GM12891 (cell line): ENCODE data around the gene CRB2.

Source experiments
- DNase-seq: peaks from one replicate; pipeline ENCODE4 v3.0.0; 2011; ENCODE audit warnings: low spot score; ENCODE audit not compliant: insufficient read length
- FAIRE-seq: peaks from 2 replicates; lab custom pipeline; 2011; peaks lifted over from hg19 to GRCh38; lab: Jason Lieb, UNC
- PAX5 ChIP-seq: IDR thresholded peaks from 2 replicates; pipeline ENCODE4 v1.6.1; 2011; ENCODE audit warnings: low read length, moderate library complexity, mild to moderate bottlenecking; ENCODE audit not compliant: insufficient read depth, severe bottlenecking
- POLR2A ChIP-seq: IDR thresholded peaks from 2 replicates; pipeline ENCODE4 v1.6.1; 2011; ENCODE audit warnings: low read depth, low read length, control low read depth
- POLR2AphosphoS5 ChIP-seq: IDR thresholded peaks from 2 replicates; pipeline ENCODE4 v1.6.1; 2011; ENCODE audit warnings: low read depth, low read length, control low read depth
- POU2F2 ChIP-seq: IDR thresholded peaks from 2 replicates; pipeline ENCODE4 v1.6.1; 2011; ENCODE audit warnings: low read depth, mild to moderate bottlenecking, control low read depth, low read length, moderate library complexity
- SPI1 ChIP-seq: IDR thresholded peaks from 2 replicates; pipeline ENCODE4 v1.6.1; 2011; ENCODE audit warnings: low read depth, low read length, control low read depth
- TAF1 ChIP-seq: IDR thresholded peaks from 2 replicates; pipeline ENCODE4 v1.6.1; 2011; ENCODE audit warnings: low read depth, low read length, control low read depth

Gene CRB2

DNA sequence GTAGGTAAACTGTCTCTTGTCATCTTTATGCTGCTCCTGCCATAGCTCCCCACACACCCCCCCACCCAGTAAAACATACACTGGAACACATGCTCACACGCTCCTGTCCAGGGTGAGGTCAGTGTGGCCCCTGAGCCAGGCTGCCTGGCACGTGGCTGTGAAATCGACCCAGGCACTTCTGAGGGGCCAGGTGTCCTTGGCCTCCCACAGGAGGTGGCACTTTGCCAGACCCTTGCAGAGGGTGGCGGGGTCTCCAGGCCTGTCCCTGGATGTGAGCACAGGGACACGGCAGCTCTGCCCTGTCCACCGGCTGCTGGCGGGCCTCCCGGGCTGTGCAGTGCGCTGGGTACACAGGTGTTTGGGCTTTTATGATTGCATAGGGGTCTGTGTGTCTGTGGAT is 10.0 kb upstream of the CRB2 start:
- DNase-seq: no peak
- no peak for TF ChIP-seq TAF1
- no peak for TF ChIP-seq PAX5
- TF ChIP-seq SPI1: no peak
- TF ChIP-seq POLR2A: no peak
- no peak for TF ChIP-seq POU2F2
- no peak for TF ChIP-seq POLR2AphosphoS5
- FAIRE-seq: no peak

DNA sequence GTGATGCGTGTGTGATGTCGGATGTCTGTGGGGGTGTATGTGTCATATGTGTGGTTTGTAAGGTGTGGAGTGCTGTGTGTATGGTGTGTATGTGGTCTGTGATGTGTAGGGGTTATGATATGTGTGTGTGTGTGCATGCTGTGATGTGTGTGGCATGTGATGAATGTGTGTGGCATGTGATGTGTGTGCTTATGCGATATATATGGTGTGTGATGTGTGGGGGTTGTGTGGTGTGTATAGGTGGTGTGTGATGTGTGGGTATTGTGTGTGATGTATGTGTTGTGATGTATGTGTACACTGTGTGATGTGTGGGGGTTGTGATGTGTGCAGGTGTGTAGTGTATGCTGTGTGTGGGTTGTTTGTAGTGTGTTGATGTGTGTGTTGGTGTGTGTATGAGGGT is 9.2 kb upstream of the CRB2 start:
- TF ChIP-seq PAX5: no peak
- FAIRE-seq (peak; percentile 92), DNase-seq (no peak)

DNA sequence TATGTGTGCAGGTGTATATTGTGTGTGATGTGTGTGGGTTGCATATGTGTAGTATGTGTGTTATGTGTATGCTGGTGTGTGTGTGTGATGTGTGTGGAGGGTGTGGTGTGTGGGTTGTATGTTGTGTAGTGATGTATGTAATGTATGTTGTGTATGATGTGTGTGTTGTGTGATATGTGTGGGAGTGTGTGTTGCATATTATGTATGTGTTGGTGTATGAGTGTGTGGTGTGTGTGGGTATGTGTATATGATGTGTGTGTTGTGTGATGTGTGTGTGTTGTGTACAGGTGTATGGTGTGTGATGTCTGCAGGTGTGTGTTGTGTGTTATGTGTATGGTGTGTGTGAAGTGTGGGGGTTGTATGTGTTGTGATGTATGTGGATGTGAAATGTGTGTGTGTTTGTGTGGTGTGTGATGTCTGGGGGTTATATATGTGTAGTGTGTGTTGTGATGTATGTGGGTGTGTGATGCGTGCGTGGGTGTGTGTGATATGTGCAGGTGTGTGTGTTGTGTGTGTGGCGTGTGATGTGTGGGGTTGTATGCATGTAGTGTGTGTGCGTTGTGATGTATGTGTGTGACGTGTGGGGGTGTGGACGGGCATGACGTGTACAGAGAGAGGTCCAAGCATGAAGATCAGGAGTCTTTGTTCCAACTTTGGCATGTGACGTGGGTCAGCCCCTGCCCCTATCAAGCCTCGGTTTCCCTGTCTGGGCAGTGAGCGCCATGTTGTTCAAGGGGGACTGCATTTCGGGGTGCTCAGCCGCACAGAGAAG is 8.5 kb upstream of the CRB2 start:
- FAIRE-seq (no peak), DNase-seq (no peak)
- TF ChIP-seq POLR2A (no peak), PAX5 (no peak), TAF1 (no peak), POU2F2 (no peak), POLR2AphosphoS5 (no peak)

DNA sequence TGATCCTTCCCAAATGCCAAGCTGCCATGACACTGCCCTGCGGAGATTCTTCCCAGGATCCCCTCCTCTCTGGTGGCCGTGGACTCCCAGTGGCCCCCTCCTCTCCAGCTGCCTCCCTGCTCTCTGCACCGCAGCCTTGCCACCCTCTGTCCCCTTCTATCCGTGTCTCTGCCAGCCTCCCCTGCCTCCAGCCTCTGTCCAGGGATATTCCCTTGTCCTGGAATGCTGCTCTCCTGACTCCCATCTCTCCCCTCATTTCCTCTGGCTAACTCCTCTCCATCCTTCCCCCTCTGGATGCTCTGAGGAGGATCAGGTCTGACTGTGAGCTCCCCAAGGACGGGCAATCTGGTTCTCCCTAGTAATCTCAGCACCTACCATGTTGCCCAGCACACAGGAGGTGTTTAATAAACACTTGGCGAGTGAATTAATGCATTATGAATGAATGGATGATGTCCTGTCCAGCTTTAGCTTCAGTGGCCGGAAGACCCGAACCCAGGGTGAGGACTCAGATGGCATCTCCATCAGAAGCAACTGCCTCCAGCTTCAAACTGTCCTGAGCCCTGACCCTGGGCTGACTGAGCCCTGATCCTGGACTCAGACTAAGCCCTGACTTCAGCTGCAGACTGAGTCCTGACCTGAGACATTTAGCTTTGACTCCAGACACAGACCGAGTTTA is 7.5 kb upstream of the CRB2 start:
- TF ChIP-seq PAX5 (no peak), POLR2AphosphoS5 (no peak), SPI1 (no peak), POU2F2 (no peak), TAF1 (no peak), POLR2A (no peak)
- FAIRE-seq (peak; percentile 38), DNase-seq (no peak)

GRCh38 chr9:123349033-123349432 is 7.0 kb upstream of the CRB2 start:
- DNase-seq: no peak
- FAIRE-seq: no peak
- TF ChIP-seq SPI1 (no peak), POLR2A (no peak)

DNA sequence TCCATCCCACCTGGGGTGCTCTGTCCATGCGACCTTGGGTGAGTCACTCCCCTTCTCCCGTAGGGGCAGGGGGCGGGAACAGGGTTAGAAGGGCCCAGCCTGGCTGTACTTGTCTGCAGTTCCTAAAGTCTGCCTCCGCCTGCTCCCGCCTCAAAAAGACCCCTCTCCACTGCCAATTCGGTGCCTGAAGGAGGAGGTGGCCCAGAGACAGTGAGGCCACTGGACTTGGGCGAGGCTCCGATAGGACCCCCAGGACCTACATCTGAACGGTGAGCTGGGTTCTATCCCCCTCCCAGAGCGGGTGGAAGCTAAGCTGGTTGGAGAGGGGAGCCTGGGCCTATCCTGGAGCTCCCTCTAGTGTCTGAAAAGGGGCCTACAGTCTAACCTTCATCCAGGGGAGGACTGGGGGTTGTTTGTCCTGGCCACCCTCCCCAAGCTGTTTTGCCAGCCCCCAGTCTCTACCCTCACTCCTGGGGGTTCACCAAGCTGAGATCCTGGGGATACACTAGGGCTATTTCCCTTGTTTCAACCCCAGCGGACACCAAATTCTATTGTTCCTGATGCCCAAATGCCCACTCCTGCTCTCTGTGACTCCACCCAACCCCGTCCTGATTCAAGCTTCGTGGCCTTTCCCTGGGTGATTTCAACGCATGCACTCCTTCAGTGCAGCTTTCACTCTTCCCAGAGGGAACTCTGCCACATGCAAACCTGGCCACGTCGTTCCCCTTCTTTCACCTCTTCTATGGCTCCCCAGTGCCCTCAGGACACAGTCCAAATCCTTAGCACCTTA is 6.1 kb upstream of the CRB2 start:
- TF ChIP-seq POU2F2 (peak; percentile 44; the same call in 1 of the 2 replicates), PAX5 (no peak), POLR2A (no peak)
- FAIRE-seq (peak; percentile 90), DNase-seq (peak; percentile 80)

GRCh38 chr9:123350590-123351310 is 5.2 kb upstream of the CRB2 start:
- TF ChIP-seq POU2F2 (no peak), PAX5 (no peak), SPI1 (no peak), TAF1 (no peak), POLR2A (no peak), POLR2AphosphoS5 (no peak)
- DNase-seq (no peak), FAIRE-seq (no peak)

- TF ChIP-seq SPI1: no peak
- TF ChIP-seq POLR2AphosphoS5: no peak
- no peak for TF ChIP-seq POLR2A
- no peak for TF ChIP-seq TAF1
- no peak for TF ChIP-seq POU2F2
- TF ChIP-seq PAX5: no peak
- no peak for DNase-seq
- FAIRE-seq: no peak
These were observed 3.0 kb upstream of the CRB2 start for GRCh38 chr9:123353041-123353440.

GRCh38 chr9:123353984-123354591 is 1.9 kb upstream of the CRB2 start:
- no peak for TF ChIP-seq TAF1
- no peak for TF ChIP-seq POLR2A
- no peak for TF ChIP-seq SPI1
- no peak for TF ChIP-seq PAX5
- TF ChIP-seq POLR2AphosphoS5: no peak
- FAIRE-seq: peak; percentile 93
- DNase-seq: peak; percentile 79
